HG03060 (cell line): Measurements from ENCODE around the gene FBN1.

Experiments used
- ATAC-seq: cut with Tn5 transposase; IDR thresholded peaks from one replicate; pipeline ENCODE4 v1.9.1; 2021; ENCODE audit warnings: low read depth, moderate number of reproducible peaks; ENCODE audit not compliant: unreplicated experiment

Gene FBN1

DNA sequence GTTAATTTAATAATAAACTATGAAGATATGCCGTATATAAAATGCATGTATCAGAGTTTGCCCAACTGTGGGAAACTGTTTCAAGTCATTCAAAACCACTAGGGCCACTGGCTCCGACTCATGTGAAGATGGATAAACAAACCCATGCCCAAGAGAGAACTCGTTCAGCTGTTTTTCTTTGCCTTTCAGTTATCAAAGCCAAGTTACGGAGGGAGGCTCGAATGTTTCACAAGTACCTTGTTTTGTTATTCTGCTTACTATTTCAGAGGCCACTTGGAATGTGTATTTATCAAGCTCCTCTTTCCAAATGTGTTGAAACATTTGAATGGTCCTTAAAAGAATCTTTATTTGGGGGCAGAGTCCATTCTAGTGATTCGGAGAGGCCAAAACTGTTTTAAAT, 232.2 kb downstream of the FBN1 start:
- no peak for ATAC-seq

- no peak for ATAC-seq
These were observed 233.4 kb downstream of the FBN1 start for GRCh38 chr15:48411971-48412591.

- ATAC-seq = no peak
These were observed 235.9 kb downstream of the FBN1 start for GRCh38 chr15:48409623-48410022.

GRCh38 chr15:48408327-48408726, 237.2 kb downstream of the FBN1 start:
- ATAC-seq = no peak

GRCh38 chr15:48407646-48408045, 237.9 kb downstream of the FBN1 start:
- no peak for ATAC-seq

DNA sequence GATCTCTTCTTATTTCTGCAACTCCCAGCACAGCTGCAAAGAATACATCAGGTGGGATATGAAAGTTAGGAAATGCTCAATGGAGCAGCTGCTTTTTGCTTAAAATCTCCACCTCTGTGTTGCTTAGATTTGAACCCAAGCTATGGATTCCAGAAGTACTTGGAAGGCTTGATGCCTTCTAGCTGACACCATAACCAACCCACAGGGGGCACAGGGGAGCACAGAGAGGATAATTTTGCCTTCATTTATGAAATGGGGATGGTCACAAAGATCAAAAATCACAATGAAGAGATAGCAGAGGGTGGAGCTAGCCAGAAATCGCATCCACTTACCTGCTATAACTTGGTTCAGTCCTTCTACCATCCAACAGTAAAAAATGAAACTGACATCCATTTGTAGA, 238.6 kb downstream of the FBN1 start:
- no peak for ATAC-seq

GRCh38 chr15:48406266-48406891, 239.1 kb downstream of the FBN1 start:
- ATAC-seq = no peak

- ATAC-seq = peak; percentile 53
These were observed 242.9 kb downstream of the FBN1 start for GRCh38 chr15:48402427-48403177.

- ATAC-seq = no peak
These were observed 245.4 kb downstream of the FBN1 start for GRCh38 chr15:48400086-48400485.

- no peak for ATAC-seq
These were observed 247.7 kb downstream of the FBN1 start for GRCh38 chr15:48397841-48398240.

DNA sequence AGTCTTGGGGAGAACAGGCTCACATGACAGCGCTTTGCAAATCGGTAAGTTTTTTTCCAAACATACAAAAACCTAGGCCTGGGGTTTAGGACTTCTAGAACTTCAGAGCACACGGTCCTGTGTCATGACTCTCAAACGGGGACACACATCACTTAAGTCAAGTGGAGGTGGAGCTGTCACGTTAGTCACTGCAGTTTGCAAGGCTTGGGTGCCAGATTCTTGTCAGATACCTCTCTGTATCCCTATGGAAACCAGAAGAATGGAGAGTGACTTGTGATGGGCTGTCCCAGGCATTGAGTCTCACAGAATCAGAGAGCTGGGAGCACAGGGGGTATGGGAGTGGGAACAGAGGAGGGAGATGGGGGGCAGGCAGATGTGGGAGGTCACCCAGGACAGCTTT, 249.5 kb downstream of the FBN1 start:
- ATAC-seq = no peak

- no peak for ATAC-seq
These were observed 249.9 kb downstream of the FBN1 start for GRCh38 chr15:48395521-48396011.

DNA sequence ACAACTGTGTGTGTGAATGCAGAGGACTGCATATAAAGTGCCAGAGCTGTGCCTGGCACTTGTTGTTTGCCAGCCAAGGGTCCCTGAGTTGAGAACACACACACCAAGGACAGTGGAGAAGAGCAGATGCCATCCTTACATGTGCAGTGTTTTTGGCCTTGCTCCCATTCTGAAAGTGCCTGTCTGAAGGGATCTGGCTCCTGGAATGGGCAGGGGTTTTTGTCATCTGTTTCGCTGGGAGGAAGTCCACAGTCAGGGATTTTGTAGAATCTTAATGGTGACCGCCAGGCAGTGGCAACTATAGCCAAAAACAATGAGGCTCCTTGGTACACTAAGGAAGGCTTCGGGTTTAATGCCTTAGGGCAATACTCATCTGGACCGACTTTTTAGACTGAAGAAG, 250.5 kb downstream of the FBN1 start:
- ATAC-seq = no peak

DNA sequence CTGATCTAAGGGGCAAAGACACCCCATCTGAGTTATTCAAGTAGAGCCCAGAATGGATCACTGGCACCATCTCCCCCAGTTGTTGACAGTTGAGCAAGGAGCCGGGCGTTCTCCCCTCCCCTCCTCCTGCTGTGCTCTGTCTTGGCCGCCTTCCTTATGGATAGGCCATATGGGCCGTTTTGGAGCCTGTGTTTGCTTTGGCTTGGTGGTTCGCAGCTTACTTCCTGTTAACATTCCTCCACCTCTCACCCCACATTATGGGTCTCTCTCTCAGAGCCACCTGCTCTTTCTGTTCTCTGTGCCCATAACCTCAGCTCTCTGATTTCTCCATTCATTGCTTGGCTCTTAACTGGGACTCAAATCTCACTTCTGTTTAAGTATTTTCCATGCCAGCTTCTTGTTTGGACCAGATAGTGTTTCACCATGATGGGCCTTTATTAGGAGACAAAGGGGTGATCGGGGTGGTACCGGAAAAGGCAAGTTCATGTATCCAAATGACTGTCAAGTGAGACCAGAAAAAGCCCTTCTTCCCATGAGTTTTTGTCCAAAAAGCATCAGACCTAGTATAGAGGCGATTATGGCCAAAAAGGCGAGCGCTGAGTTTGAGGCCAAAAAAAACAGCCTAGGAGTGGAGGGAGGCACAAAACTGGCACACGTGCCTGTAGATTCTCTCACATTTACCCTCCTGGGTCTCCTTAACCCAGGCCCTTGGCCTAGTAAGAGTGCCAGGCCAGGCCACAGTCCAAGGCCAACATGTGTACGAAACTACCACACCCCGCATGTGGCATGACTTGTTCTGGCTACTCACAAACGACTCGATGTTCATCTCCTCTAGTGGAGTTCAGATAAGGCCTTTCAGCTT, 251.6 kb downstream of the FBN1 start:
- no peak for ATAC-seq

DNA sequence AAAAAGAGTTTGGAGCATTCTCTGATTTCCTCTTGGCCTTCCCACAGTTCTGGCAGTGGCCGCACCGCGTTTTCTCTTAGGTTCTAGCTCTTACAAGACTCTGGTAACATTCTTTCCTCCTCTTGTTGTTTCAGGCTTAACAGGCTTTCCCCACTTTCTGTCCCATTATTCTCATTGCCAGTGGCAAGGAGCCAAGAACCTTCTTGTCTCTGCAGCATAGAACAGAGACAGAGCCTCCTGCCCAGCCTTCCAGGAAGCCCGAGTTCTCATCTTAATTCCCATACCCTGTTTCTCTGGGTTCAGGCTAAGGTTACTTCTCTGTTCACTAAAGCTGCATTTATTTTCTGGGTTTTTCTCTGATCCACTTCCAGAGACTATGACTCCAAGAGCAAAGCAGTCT, 253.2 kb downstream of the FBN1 start:
- no peak for ATAC-seq

- ATAC-seq = no peak
These were observed 253.6 kb downstream of the FBN1 start for GRCh38 chr15:48391950-48392349.

- no peak for ATAC-seq
These were observed 255.8 kb downstream of the FBN1 start for GRCh38 chr15:48389691-48390143.

GRCh38 chr15:48388910-48389309, 256.6 kb downstream of the FBN1 start:
- ATAC-seq = no peak

- ATAC-seq = no peak
These were observed 257.3 kb downstream of the FBN1 start for GRCh38 chr15:48388016-48388851.
